HCEC 1CT (cell line): ENCODE measurements around the gene DUSP5.
A peak's percentile ranks its signal among the peaks of the same experiment; 100 is the strongest.

Experiments
- DNase-seq: peaks from one replicate; pipeline ENCODE4 v3.0.0-alpha.2; 2017

Gene DUSP5

GRCh38 chr10:110548002-110548401 is 50.3 kb downstream of the DUSP5 start:
- no peak for DNase-seq

GRCh38 chr10:110549211-110549610 is 51.5 kb downstream of the DUSP5 start:
- DNase-seq, result no peak

- DNase-seq, result no peak
These were observed 56.2 kb downstream of the DUSP5 start for GRCh38 chr10:110553905-110554304.

GRCh38 chr10:110556296-110556695 is 58.6 kb downstream of the DUSP5 start:
- DNase-seq, result no peak

- DNase-seq, result peak; percentile 65
These were observed 59.4 kb downstream of the DUSP5 start for GRCh38 chr10:110556969-110557601.

- DNase-seq, result no peak
These were observed 60.3 kb downstream of the DUSP5 start for GRCh38 chr10:110558041-110558440.

GRCh38 chr10:110560012-110560411 is 62.3 kb downstream of the DUSP5 start:
- DNase-seq, result no peak
